Measurements from ENCODE around the gene BCLAF1.

DNA sequence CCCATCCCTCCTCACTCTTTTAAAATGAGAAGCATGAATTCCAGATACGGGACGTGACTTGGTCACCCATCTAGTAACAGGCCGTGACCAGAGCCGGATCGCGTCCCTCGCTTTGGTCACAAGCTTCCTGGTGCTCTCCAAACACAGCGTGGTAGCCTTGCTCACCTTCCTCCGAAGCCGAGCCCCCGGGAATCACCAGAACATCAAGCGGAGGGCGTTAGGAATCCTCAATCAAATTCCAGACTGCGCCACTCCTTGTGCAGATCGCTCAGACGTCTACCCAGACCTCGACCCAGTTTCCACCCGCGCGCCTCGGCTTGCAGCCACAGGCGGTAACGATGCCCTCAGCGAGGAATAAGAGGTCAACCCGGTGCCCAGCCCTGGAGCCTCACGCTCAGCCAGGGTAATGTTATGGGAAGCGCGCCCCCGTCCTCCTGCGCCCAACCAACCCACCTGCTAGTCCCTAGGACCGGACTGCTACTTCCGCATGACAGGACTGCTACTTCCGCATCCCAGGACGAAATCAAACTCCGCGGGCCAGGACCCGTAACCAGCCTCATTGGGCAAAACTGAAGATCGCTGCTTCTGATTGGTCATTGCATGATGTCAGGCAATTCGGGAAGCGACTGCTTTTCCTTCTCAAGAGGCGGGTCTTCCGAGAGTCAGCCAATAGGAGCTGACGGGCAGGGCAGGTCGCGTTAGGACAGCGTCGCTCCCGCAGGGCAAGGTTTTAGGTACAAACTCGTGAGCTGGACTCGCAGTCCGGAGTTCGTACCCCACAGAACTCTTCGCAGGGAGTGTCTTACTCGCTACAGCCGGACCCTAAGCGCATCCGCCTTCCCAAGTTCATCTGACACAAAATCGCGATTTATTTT, 39.6 kb downstream of the BCLAF1 start, which contains the start of gene MTFR2:
- TF ChIP-seq, protein P1, sequence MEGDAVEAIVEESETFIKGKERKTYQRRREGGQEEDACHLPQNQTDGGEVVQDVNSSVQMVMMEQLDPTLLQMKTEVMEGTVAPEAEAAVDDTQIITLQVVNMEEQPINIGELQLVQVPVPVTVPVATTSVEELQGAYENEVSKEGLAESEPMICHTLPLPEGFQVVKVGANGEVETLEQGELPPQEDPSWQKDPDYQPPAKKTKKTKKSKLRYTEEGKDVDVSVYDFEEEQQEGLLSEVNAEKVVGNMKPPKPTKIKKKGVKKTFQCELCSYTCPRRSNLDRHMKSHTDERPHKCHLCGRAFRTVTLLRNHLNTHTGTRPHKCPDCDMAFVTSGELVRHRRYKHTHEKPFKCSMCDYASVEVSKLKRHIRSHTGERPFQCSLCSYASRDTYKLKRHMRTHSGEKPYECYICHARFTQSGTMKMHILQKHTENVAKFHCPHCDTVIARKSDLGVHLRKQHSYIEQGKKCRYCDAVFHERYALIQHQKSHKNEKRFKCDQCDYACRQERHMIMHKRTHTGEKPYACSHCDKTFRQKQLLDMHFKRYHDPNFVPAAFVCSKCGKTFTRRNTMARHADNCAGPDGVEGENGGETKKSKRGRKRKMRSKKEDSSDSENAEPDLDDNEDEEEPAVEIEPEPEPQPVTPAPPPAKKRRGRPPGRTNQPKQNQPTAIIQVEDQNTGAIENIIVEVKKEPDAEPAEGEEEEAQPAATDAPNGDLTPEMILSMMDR (IDR thresholded peaks at IDR 0.05; ENCODE audit: borderline replicate concordance, extremely low read depth, low read length, poor library complexity, severe bottlenecking) = peak; percentile 14
- TF ChIP-seq EZH2 (IDR thresholded peaks at IDR 0.05; ENCODE audit: borderline replicate concordance, low read depth, low read length, severe bottlenecking) = no peak

Measured in DND-41 (cell line).